HG03280 (cell line): ENCODE measurements around the gene C6orf163.
"Not testable (repeated sequence)": the region's sequence is repeated elsewhere in the genome, so short reads cannot be mapped to it uniquely, and the experiment has no call there.

Experiments
- ATAC-seq: cut with Tn5 transposase; IDR thresholded peaks from one replicate; pipeline ENCODE4 v1.9.1; 2021; ENCODE audit warnings: mild to moderate bottlenecking, moderate library complexity; ENCODE audit not compliant: unreplicated experiment

Gene C6orf163

DNA sequence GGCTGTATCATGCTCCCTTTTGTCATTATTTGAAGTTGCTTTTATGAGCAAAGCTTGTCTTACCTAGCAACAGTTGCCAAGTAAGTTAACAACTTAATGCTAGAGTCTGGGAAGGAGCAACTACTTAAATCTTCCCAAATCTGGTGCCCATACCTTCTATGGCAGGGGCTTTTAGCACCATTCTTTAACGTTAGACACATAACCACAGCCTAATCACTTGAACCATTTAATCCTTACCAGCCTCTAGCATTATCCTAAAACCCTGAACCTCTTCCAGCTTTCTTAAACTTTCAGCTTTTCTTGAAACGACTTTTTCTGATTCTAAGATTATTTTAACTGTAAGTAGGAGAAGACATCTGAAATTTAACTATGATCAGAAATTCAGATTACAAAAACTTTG is at the start of gene C6orf163:
Gene C6orf163 (plus strand): TSS at position 83 of the 400 bp plus-strand sequence. CDS start 287 bp downstream, at position 370.
- no peak for ATAC-seq

DNA sequence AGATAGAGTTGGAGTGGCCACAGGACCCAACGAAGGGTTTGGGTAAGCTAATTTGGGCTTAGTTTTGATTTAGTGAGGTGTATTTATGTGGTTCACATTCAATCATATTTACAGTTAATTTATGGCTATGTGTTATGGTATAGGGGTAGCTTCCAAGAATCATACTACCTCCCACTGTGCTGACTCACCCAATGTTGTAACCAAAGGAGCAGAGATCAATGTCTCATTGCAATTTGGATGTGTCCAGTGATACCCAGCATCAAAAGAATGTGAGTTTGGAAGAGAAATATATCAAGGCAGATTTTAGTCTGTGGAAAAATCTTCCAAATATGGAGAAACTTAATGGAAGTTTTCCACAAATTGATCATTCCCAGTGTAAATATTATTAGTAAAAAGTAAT is 47.5 kb upstream of the C6orf163 start:
- ATAC-seq = no peak

DNA sequence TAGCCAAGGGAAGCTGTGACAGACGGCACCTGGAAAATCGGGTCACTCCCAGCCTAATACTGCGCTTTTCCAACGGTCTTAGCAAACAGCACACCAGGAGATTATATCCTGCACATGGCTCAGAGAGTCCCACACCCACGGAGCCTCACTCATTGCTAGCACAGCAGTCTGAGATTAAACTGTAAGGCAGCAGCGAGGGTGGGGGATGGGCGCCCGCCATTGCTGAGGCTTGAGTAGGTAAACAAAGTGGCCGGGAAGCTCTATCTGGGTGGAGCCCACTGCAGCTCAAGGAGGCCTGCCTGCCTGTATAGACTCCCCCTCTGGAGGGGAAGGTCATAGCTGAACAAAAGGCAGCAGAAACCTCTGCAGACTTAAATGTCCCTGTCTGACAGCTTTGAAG is 43.3 kb upstream of the C6orf163 start:
- ATAC-seq = not testable (repeated sequence)

DNA sequence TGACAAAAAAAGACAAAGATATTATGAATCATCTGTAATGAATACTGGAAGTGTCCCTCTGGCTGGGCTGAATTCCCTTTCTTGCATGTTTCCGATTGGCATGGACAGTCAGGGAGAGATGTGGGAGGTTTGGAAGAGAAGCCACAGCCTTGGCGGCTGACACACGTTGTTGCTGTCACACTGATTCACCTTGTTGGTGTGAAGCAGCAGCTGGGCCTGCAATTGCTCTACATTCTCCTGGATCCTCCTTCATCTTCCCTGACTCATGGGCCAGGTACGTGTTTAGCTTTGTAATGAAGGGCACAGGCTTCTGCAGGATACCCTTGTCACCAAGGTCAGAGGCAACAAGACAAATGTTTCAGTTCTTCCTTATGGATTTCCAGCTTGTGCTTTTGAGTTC is 35.6 kb upstream of the C6orf163 start:
- ATAC-seq = no peak

DNA sequence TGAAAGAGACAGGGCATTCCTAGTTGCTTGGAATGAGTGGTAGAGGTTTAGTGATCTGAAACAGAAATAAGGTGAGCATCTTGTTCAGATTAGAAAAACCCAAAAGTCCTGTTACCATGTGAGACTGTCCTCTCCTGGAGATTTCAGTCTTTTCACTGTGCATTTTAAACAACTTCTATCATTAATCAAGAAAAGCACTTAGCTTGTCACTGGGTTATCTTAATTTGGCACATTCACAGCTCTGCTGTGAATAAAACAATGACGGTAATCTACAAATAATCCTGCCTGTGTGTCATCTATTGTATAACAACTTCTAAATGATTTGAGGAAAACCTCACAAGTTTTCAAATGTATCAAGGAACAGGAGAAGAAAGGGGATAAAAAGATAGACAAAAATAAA is 31.8 kb upstream of the C6orf163 start:
- ATAC-seq = no peak

DNA sequence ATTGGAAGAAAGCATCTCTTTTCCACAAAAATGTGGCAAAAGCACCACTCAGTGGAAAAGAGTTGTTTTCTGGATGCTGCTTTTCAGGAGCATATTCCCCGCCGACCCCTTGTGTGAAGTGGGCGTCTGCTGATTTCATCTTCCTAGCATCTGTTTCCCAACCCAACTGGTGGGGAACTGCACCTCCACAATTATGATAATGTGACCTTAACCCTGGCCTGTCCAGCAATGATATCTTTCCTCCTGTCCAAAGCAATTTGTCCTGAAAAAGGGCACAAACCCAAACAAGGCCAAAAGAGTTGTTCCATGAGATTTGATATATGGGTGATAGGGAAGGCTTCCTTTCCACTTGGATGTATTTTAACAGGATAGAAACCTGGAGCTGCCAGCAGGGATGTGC is 29.5 kb upstream of the C6orf163 start:
- no peak for ATAC-seq

DNA sequence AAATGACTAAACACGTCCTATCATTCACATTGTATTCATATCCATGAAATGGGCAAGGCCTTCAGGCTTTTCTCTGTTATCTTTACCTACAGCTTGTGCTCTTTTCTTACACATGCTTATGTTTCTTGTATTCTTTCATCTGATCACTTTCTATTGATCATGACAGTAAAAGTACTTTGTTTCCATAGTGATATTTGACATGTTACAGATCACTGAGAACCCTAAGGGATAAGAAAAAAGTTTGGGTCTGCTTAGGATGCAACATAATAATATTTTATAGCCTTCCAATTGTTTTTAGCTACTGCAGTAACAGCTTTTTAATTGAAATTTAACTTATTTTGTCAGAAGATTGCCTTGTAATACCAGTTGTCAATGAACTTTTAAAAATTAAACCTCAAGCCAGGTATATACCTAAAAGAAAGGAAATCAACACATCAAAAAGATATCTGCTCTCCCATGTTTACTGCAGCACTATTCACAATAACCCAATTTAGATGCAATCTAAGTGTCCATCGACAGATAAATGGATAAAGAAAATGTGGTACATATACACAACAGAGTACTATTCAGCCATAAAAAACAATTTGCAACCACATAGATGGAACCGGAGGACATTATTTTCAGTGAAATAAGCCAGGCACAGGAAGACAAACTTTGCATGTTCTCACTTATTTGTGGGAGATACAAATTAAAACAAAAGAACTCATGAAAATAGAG is 25.2 kb upstream of the C6orf163 start:
- ATAC-seq = no peak

DNA sequence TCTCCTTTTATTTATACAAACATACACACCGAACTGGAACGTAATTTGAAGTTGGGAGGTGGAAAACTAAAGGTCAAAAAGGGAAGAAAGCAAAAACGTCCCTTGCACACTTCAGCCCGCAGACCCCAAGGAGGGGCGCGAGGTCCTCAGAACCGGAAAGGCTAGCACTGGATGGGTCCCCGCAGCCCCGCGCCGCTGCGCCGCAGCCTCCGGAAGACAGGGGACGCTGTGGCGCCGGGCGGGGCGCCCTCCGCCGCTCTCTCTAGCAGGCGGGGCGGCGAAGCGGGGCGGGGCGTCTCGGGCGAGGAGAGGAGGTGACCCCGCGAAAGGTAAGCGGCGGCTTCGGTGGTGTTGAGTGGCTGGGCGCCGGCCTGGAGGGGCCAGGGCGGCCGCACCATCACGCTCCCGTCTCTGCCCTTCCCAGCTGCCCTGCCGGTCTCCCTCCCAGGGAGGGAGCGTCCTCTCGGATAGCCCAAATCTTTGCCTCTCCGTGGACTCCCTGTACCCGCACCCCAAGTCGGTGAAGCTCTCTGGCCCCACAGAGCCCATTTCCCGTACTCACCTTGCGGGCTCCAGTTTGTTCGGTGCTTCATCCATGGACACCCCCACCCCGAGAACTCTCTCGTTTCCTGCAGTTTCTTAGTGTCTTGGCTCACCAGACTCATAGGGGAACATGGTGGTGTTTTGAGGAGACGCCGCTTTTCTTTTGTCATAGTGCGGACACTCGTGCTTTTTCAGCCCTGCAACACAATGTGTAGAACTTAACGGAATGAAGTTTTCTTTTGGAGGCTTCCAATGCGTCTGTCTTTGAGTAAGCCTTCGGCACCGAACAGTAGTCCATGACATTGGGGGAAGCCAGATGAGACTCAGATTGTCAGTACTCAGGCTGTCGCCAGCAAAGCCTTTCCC is 22.1 kb upstream of the C6orf163 start, which contains the start of gene SMIM8:
Gene SMIM8 (plus strand): TSS at position 285 of the 909 bp plus-strand sequence. CDS start 14,444 bp downstream, outside the sequence.
- peak; percentile 100 for ATAC-seq

DNA sequence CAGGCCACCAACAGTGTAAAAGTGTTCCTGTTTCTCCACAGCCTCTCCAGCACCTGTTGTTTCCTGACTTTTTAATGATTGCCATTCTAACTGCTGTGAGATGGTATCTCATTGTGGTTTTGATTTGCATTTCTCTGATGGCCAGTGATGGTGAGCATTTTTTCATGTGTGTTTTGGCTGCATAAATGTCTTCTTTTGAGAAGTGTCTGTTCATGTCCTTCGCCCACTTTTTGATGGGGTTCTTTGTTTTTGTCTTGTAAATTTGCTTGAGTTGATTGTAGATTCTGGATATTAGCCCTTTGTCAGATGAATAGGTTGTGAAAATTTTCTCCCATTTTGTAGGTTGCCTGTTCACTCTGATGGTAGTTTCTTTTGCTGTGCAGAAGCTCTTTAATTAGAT is 20.7 kb upstream of the C6orf163 start:
- ATAC-seq = not testable (repeated sequence)

DNA sequence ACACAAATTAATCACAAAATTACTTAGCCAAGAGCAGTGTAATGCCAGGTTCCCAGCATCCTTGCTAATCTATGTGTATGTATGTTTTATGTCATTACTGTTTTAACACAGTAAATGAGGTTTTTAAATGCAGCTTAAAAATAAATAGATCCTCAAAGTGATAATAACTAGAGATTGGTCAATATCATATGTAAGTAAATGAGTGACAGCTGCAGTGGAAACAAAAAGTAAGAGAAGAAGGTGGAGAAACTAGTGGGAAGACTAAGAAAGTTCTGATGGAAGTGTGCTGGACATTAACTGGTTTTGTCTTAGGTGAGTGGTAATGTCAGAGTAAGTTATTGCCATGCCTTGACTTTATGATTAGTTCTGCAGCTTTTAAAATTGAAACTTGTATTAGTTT is 13.7 kb upstream of the C6orf163 start:
- ATAC-seq = no peak

DNA sequence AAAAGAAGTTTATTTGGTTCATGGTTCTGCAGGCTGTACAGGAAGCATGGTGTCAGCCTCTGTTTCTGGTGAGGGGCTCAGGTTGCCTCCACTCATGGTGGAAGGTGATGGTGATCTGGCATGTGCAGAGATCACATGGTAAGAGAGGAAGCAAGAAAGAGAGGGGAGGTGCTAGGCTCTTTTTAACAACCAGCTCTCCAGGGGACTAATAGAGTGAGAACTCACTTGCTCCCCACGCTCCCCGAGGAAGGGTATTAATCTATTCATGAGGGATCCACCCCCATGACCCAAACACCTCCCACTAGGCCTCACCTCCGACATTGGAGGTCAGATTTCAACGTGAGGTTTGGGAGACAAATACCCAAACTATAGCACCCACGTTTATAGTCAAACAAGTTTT is 11.6 kb upstream of the C6orf163 start:
- no peak for ATAC-seq

DNA sequence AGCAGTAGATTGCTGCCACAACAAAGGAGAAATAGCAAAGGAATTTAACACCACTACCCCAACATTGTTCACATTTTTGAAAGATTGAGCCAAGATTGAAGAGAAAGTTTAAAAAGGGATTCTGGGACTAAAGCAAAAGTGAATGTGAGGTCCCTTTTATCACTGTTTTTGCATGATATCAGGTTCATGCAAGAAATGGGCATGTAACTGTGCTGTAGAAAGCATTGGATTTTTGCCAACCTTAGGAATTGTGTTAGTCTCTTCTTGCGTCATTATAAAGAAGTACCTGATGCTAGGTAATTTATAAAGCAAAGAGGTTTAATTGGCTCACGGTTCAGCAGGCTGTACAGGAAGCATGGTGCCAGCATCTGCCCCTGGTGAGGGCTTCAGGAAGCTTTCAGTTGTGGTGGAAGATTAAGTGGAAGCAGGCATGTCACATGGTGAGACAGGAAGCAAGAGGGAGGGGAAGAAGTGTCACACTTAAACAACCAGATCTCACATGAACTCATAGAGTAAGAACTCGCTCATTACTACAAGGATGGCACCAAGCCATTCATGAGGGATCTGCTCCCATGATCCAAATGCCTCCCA is 10.9 kb upstream of the C6orf163 start:
- no peak for ATAC-seq

DNA sequence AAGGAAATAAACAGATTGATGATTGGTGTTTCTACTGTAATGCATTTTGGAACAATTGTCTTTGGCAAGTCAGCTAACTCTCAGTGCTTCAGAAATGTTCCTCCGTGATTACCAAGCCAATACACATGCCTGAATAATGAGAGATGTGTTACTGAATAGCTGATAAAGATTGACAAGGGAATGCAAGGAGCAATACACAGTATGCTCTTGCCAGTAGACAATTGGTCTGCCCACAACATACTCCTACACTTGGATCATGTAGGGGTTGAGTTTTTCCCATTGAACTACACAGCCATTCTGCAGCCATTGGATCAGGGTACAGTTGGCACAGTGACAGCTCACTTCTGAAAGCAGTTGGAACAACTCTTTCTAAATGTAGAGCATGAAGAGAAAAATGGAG is 9.9 kb upstream of the C6orf163 start:
- ATAC-seq = no peak

DNA sequence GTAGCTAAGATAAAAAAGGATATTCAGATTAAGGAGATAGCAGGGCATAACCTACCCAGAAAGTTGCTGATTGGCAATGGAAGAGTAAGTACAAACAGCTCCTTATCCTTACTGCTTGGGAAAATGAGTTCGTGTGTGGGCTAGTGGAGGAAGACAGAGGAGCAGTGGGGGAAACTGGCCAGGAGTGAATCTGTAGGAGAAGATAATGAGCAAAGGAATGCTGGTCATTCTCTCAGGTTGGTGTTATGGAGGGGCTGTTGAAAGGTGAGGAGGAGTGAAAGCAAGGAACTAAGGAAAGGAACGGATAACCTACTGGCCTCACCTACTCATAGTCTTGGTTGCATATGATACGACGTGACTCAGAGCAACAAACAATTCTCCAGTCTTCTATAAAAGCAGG is 8.2 kb upstream of the C6orf163 start:
- ATAC-seq = no peak

DNA sequence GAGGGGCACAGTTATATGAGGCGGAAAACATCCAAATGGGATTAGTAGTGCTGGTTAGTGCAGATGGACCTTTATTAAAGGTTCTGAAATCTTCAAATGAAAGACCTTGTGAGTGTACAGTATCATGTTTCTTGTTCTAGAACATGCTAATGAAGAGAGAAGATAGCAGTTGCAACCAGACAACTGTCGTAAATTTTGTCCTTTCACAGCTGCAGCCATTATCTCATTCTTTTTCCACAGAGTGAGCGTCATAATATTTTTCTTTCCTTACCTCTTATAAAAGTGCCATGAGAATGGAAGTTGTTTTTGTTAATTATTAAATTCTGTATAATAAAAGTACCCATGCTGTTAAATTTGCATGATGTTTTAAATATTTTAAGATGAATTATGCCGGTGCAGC is 4.4 kb upstream of the C6orf163 start:
- no peak for ATAC-seq

DNA sequence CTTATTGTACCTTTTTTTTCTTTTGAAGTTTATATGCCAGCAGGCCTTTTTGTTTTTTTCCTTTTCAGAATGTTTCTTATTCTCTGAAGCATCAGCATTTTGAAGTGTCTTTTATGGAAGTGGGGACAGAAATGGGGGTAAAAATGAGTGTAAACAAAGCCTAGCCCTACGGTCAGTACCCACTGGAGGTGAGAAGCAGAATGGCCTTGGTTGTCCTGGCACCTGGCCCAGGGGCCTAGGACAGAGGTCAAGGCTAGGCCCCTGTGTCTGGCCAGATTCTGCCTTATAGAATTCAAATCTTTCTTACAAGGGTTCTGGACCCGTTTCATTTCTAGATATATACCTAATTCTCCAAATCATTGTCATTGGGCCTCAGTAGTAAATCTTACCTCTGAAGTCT is 3.5 kb upstream of the C6orf163 start:
- no peak for ATAC-seq

DNA sequence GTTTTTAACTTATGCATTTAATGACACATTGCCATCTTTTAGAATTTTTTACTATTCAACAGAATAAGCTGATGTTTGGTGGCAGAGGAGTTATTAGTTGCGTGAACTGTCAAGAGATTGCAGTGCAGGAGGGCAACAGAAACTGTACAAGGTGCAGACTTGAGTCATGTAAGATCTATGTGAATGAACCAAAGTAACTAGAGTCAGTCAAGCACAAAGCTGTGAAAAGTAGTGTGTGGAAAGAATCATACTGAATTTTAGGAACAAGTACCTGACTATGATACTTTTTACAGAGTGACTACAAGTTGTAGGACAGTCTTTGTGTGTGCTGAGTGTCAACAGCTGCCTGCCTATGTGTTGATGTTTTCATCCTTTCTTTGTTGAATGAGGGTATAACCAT is 2.7 kb upstream of the C6orf163 start:
- no peak for ATAC-seq

DNA sequence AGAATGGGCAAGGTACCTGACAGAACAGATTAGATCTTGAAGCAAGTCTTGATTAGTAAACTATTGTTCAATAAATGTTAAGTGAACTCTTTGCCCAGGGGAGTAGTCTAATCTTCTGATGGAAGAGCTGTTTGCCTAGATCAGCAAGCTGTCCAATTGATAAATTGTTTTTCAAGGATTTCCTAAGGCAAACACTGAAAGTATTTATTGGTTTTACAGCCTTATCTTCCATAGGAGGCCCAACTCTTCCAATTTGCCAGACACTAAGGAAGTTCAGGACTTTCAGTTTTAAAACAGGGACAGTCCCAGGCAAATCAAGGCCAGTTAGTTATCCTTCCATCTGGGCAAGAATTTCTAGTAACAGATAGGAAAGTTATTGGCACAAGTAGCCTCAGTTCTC is 1.8 kb upstream of the C6orf163 start:
- ATAC-seq = no peak

DNA sequence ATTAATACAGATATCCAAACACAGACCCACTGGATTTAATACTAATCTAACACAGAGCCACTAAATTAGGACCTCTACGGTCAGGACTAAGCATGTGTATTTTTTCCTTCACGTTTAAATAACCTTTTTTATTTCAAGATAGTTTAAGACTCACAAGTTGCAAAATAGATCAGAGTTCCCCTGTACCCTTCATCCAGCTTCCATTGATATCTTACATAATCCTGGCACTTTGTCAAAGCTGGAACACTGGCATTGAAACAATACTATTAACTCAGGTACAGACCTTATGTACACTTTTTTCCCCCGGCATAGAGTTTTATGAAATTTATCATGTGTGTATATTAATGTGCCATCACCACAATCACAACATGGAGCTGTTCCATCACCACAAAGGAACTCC is 2.1 kb downstream of the C6orf163 start:
- ATAC-seq = no peak

DNA sequence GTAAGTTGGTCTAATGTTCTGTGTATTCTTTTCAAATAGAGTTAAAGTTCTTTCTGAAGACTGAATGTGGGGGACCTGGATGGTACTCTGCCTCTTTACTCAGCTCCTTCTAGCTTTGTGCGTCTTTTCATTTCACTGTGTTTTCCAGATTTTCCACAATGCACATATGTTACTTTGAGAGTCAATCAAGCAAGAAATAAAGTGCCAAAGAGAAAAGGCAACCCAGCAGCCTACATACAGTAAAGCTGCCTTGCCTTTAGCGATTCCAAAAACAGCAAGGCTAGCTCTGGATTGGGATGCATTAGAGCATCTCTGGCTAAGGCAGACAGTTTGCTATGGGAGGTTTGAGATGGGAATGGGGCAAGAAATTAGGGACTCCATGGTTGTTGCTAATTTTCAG is 5.3 kb downstream of the C6orf163 start:
- ATAC-seq = no peak

DNA sequence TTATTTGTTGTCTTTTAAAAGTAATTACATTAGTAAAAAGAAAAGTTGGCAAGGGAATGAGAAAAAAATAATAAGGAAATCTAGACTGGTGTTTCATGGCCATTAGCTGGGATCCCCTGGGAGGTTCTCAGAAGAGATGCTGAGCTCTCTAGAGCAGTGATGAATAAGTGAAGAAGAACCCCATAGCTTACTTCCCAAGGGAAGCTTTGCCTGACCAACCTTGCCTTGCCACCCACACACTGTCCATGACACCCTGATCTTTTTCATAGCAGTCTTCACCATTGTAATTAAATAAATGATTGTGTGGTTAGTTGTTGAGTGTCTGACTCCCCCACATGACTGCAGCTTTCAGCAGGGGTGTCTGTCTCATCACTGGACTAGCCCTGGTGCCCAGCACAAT is 5.9 kb downstream of the C6orf163 start:
- no peak for ATAC-seq

DNA sequence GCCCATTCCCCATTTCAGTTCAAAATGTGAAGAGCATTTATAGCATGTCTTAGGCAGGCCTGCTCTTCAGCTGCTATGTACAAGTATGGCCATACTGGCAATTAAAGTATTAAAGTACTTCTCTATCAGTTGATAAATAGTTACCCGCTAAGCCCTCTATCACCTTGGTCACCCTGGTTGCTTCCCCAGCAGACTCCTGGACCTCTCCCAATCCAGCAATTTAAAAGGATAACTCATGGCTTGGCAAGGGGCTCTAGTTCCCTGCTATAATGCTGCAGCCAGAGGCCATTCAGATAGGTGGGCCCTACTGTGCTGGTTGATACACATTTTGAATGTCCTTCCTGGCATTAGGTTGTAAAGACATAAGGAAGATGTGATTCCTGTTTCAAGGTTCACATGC is 7.0 kb downstream of the C6orf163 start:
- ATAC-seq = no peak
